HG02970 (cell line): Measurements from ENCODE around the gene SLC29A1.

ENCODE experiments used
- ATAC-seq: cut with Tn5 transposase; IDR thresholded peaks from one replicate; pipeline ENCODE4 v1.9.1; 2021; ENCODE audit warnings: mild to moderate bottlenecking, moderate library complexity, moderate number of reproducible peaks; ENCODE audit not compliant: unreplicated experiment, low FRiP score

SLC29A1 gene

DNA sequence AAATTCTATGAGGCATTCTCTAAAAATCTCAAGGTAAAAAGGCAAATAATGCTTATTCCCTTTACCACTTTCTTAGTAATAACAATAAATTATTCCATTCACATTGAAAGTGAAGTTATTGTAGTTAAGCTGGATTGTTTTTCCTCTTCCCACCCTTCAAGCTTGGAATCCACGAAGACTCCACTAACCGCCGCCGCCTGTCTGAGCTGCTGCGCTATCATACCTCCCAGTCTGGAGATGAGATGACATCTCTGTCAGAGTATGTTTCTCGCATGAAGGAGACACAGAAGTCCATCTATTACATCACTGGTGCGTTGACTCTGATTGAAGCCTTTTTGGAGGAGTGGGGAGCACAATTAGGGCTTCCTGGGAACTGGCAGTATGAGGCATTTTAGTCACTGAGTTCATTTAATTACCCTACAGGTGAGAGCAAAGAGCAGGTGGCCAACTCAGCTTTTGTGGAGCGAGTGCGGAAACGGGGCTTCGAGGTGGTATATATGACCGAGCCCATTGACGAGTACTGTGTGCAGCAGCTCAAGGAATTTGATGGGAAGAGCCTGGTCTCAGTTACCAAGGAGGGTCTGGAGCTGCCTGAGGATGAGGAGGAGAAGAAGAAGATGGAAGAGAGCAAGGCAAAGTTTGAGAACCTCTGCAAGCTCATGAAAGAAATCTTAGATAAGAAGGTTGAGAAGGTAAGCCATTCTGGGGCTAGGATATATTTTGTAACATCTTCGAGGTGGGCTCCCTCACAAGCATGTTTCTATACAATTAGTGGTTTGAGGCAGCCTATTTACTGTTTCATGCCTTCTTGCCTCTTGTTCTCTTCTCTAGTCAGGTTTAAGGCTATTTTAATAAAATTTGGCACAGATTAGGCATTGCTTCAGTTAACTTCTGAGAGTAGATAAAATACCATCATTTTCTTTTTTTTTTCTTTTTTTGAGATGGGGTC lies 28.5 kb downstream of the SLC29A1 start:
- ATAC-seq: no peak

DNA sequence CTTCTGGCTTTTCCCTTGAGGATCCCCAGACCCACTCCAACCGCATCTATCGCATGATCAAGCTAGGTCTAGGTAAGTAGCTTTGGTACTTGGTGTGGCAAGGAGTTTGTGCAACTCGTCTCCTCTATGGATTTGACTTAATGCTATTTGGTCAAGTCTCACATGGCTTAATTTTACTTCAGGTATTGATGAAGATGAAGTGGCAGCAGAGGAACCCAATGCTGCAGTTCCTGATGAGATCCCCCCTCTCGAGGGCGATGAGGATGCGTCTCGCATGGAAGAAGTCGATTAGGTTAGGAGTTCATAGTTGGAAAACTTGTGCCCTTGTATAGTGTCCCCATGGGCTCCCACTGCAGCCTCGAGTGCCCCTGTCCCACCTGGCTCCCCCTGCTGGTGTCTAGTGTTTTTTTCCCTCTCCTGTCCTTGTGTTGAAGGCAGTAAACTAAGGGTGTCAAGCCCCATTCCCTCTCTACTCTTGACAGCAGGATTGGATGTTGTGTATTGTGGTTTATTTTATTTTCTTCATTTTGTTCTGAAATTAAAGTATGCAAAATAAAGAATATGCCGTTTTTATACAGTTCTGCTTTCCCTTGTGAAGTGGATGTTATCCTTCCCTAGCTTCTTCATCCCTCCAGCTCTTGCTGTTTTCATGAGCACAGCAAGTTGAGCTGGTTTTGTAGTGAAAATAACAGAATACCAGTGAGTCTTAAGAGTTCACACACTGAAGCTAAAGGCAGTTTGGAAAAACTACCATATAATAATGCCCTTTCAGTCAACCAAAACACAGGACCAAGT lies 30.1 kb downstream of the SLC29A1 start:
- ATAC-seq: no peak

DNA sequence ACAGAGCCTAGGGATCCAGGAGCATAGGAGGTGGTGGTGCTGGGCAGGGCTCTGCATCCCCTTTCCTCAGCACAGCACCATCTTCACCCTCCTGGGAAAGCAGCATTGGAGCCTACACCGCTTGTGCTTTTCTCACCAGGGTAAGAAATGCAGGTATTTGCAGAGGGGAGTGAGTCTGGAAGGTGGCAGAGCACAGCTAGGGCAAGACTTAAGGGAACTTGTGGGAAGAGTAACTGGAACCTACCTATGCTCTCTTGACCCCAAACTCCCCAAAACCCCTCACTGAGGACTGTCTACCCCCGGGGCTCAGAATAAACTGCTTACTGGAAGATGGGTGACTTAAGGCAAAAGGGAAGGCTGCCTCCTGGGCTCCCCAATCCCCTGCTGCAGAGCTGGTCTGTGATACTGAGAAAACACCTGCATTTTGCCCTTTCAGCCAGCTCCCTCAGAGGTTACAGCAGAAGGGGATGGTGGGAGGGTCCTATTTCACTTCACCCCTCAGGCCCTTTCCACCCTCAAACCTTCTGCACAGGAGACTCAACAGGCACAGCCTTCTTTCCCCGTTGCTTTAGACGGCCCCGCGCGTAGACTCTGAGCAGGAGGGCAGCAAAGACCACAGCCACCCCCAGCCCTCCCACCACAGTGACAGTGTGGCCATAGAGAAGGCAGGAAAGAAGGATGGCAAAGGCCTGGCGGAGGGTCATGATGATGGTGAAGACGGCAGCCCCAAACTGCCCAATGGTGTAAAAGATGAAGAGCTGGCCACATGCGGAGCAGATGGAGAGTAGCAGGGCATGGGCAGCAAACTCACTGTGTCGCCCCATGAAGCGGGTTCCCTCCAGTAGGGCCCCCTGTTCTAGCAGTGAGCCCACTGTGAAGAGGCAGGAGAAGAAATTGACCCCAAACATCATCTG lies 31.1 kb downstream of the SLC29A1 start:
- ATAC-seq: no peak

DNA sequence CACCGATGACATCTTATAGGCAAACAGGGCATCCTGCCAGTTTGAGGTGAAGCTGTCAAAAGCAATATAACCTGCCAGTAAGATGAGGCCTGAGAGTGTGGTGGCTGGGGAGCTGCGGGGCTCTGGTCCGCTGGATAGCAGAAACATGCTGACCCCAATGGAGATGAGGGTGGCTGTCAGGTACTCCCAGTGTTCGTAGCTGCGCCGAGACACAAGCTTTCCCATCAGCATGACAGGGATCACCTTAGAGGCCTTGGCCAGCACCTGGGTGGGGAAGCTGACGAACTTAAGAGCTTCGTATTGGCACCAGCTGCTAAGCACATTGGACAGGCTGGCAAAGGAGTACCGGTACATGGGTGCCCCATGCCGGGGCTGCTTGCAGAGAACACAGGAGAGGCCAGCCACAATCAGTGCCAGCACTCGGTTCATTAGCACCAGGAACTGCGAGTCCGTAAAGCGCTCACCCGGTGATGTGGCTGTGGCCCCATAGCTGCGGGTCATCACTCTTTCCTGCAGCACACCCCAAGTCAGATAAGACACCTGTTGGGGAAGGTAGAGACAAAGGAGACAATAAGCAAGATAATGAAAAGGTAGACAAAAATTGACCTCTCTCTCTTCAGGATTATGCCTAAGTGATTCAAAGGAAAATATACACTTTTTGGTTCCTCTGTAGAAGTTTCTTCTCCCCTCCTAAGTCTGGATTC lies 31.9 kb downstream of the SLC29A1 start:
- no peak for ATAC-seq

DNA sequence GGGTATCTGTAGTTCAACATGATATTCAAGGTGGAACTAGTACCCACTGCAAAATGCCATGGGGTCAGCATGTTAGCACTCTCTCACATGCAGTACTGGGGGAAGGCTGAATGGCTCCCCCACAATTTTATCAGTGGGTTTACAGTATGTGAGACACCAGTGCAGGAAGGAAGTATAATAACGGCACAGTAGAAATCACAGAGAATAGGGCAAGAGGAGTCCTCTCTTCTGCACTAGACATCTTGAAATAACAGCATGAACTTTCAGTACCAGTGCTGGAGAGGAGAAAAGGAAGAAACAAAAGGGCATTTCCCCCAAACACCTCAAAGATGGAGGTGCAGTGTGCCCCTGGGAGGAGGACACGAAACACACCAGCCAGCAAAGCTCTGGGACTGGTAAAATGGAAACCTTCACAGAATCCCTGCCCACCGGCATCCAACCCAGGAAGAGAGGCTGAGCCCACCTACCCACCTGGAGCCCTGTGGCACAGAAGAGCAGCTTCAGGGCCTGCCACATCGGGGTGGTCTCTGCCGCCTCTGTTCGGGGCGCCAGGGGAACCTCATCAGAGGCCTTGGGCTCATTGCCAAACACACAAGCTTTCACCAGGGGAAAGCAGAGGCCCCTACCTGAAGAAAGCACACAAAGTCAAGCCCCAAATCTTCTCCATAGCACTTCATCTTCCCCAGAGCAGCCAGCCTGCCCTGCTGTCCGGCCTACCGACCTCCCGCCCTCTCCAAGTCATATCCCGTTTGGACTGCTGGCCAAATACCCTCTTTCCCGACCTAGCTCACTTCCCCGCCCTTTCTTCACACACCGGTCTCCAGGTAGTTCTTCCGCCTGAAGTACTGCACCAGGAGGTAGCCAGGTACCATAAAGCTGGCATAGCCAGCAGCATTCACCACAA lies 32.7 kb downstream of the SLC29A1 start:
- no peak for ATAC-seq

DNA sequence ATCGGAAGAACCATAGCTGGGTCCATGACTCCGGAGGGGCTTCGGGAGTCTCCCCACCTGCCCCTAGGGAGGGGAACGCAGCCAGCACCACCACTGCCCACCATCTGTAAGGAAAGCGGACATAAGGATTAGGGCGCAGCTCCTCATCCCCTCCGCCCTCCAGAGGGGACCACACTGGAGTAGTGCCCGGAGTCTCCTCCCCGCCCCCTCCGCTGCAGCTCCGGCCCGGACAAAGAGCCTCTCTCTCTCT lies 33.3 kb downstream of the SLC29A1 start:
- ATAC-seq: no peak

DNA sequence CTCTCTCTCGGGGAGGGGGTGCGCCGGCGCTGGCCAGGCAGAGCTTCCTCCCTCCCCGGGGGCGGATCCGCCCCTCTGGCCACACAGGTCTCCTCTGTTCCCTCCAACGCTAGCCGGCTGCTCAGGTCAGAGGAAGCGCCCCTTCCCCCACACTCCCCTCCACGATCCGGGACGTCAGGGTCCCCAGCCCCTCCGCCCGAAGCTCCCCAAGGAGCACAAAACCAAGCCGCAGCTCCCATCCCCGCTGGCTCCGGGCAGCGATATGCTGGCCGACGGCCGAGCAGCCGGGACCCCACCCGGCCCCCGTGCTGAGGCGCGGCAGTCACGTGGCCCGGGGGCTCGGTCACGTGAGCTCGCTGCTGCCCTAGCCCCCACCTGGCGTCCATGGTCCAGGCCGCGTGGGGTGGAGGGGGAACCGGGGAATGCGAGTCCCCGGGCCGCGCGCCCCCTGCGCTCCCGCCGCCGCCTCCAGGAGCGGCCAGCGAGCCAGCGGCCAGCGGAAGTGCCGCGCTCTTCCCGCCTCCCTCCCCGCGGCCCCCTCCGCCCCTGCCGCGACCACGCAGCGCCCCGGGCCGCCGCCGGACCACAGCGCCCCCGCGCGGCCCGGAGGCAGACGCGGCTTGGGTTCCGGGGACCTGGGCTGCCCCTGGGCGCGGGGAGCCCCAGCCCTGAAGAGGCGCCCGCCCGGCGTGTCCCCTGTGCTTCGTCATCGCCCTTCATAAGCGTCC lies 33.8 kb downstream of the SLC29A1 start, which contains the start of gene SLC35B2:
Gene SLC35B2, minus strand, starts transcription at position 504 of the 728 bp plus-strand sequence. Its CDS starts 118 bp downstream, at position 386.
- peak; percentile 49 for ATAC-seq

DNA sequence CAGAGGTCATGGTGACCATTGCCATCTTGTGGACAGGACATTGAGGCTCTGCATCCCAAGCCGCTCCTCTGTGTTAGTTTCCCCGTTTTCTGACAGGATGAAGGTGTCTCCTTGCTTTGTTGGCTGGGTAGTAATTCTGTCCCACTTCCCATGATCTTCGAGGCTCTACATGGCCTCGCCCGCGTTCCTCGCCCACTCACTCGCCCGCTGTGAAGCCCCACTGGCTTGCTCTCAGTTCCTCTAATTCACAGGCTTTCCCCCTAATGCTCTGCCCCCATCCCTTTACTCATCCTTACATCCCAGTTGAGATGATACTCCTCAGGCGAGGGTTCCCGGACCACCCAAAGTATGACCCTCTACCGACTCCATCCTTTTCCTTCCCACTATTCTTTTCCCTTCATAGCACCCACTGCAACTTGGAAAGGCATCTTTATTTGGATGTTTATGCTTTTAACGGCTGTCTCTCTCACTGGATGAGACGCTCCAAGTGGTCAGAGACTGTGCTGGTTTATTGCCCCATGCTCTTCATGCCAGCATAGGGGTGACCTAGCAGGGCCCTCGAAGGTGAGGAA lies 34.4 kb downstream of the SLC29A1 start:
- peak; percentile 7 for ATAC-seq

DNA sequence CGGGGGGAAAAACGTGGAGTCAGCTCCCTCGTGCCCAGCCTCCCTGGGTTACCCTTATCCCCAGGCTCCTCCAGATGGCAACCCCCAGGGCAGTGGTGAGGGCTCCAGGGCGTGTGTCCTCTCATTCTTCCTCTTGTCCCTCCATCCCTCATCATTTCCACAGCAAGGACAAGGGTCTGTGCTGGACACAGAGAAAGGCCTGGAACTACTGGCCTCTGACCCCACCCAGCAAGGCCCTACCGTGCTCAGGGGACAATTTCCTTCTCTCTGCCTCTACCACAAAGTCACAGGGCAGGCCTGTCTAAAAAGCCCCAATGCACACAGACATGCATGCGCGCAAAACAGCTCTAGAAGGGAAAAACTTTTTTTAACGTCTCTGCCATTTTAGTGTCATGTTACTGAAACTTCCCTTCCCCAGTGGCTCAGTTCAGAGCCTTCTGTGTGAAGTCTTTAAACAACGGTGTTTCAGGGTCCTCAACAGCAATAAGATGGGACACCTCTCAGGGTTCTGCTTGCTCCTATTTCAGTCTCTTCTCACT lies 35.0 kb downstream of the SLC29A1 start:
- ATAC-seq: no peak

DNA sequence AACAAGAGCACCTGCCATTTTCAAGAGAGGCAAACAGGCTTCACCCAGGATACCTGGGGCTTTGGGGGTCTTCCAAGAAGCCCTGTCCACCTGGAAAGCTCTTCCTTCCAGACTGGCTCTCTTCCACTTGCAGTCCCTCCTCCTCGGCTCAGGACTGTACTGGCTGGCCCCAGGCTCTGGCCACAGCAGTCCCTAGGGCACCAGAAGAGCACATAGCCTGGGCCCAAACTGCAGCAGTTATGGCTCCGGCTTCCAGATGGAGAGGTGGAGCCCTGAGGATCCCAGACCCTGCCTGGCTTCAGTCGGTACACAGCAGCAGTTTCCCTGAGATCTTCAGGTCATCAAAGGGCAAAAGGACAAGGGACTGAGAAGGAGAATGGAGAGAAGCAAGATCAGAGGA lies 35.5 kb downstream of the SLC29A1 start:
- no peak for ATAC-seq

DNA sequence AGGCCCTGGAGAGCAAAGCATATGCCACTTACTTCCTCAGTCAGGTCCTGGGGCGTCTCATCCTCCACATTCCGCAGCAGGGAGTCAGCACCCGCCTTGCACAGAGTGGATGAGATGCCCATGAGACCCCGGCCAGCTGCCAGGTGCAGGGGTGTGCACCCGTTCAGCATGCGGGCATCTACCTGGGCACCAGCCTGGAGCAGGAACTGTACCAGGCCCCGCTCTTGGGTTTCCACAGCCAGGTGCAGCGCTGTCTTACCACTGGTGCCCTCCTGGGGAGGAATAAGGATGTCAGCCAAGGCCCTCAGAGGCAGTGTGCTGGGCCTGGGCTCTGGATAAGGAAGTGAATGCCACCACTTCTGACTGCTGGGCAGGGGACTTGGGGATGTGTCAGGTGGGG lies 36.6 kb downstream of the SLC29A1 start:
- ATAC-seq: no peak

DNA sequence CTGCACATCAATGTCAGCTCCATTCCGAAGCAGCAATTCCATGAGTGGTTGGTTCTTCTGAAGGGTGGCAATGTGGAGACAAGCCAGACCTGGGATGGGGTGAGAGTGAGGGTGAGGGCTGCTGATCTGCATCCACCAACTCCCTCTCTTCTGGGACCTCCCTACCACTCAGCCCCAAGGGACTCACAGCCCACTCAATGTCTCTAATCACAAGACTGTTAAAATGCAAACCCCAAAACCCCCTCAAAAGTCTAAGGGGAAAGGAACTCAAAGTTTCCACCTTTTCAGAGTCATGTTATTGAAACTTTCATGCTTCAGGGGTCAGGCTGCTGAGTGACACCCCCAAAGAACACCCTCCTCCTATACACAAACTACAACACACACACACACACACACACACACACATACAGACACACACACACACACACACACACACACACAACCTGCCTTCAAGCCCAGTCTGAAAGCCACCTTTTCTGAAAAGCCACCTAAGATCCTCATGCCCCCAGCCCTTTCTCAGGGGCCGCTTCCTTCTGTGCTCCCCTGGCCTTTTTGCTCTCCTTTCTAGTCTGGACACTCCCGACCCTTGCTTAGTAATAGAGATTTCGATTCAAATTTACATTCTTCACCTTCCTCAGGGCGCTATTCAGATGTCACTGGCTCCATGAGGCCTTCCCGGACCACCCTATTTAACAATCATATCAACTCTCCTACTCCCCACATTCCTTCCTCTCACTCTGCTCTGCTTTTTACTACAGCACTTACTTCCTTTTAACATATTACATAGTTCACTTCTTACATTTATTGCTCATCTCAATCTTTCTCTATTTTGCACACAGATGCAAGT lies 37.3 kb downstream of the SLC29A1 start:
- ATAC-seq: no peak

DNA sequence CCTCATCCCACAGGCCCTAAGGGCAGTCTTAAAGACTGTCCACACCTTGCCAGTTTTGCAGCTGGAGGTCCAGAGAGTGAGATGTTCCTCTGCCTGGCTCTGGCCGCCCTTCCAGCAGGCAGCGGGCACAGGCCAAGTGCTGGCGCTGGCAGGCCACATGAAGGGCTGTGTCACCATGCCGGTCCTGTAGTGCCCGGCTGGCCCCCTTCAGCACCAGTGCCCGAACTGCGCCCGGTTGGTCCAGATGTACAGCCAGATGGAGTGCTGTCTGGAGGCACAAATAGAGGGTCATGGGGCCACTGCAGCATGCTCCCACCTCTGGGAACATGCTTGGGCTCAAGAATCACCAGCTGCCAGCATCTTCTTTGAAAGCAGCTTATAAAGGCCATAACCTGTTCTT lies 38.2 kb downstream of the SLC29A1 start:
- ATAC-seq: no peak

DNA sequence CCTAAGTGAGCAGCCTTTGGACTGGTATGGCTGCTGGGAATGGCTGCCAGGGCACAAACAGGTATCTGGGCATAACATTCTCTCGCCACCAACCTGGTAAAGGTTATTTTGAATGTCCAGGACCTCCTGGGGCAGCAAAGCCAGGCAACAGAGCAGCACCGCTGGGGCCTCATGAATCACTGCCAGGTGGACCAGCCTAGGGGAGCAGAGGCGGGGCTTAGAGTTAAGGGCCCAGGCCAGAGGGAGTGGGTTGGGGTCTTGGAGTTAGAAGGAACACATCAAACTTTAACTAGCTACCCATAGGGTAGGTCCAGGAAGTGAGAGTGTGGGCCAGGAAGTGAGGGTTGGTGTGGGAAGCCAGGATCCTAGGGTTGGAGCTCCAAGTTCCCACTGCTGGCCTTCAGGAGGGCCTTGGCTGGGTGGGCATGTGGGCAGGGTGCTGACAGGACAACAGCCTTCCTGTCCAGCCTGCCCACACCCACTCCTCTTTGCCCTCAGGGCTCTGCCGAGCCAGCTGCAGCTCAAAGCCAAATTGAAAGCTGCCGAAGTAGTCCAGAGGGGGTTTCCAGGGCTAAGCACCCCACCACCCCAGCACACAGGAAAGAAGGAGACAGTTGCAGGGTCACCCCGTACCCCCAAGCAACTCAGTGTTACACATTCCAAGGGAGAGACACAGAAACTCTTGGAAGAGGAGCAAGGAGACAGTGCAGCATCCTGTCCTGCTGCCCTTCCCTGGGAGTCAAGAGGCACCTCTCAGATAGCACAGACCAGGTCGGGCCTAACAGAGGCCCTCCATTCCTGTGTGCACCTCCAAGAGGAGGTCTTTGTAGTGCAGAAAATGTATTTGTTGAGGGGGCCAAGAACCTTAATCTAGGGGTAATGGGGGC lies 39.3 kb downstream of the SLC29A1 start:
- ATAC-seq: no peak

DNA sequence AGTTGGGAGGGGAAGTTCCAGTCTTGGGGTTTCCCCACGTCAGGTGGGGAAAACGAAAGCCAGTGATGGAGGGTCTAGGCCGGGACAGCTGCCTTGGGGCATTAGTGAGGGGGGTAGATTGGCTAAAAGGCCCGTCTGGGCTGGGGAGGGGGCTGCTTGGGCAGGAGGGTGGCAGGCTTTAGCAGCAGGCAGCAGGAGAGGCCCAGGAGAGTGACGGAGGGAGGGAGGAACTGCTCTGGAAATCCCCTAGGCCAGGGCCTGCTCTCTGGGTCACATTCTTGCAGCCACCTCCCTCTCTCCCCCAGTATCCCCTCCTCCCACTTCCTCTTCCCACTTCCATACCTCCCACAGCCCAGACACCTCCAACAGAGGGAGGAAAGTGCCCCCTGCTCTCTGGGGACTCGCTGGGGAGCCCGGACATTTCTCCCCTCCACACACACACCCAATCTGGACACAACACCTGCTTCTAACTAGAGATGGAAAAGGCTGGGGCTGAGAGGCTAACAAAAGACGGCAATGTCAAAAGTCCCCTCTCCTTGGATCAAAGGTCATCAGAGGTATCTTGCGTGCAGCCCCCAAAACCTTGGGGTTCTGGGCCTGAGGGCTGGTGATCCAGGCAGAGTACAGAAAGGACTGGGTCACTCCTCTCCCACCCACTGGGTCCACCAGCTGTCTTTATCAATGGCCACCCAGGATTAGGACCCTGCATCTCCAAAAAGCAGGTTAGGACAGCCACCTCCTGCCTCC lies 40.1 kb downstream of the SLC29A1 start:
- ATAC-seq: no peak
